ENCODE results near the gene TMED10. TPM values are rescaled to one million over a fixed set of nuclear protein-coding genes. Genes with fewer than 3 reads are reported as not detected.

Gene TMED10
- total RNA-seq, 1 donor from 2014 or later: 237 TPM

DNA sequence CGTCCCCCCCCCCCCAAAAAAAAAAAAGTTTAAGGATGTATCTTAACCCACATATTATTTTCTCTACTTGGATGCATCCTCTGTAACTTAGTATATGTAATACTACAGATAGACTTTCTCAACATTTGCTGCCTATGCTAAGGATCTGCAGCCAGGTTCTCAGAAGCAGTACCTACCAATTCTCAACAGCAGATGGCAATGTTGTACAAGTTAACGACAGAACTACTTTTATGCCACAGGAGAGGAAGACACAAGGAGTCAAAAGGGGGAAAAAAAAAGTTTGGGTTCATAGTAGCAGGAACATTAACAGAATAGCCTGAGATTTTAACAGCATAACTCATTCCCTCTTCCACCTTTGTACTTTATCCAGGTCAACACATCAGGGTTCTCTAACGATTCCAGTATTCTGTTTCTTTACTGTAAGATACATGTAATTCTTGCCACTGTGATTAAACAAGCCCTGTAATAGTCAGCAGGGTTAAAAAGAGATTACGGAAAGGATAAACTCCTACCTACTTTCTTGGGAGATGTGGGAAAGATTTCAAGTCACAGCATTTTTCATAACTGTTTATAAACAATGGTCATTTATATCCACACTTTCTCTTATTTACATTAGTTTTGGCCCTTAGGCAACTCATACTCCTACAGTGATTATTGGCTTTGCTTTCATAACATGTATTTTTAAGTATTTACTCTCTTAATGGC, 43.9 kb downstream of the TMED10 start:
- intact Hi-C loops (cut with micrococcal nuclease): loop anchor here (1.0 to 10.0 kb wide), 3 partner anchors 164 to 362 kb away; no protein-coding TSS in a partner anchor

- intact Hi-C loops (cut with micrococcal nuclease): loop anchor here (5.0 kb wide), 2 partner anchors 439 to 534 kb away; partner anchors contain the start of genes ERG28 and TTLL5
Measured at GRCh38 chr14:75128596-75128990, 47.8 kb downstream of the TMED10 start.

DNA sequence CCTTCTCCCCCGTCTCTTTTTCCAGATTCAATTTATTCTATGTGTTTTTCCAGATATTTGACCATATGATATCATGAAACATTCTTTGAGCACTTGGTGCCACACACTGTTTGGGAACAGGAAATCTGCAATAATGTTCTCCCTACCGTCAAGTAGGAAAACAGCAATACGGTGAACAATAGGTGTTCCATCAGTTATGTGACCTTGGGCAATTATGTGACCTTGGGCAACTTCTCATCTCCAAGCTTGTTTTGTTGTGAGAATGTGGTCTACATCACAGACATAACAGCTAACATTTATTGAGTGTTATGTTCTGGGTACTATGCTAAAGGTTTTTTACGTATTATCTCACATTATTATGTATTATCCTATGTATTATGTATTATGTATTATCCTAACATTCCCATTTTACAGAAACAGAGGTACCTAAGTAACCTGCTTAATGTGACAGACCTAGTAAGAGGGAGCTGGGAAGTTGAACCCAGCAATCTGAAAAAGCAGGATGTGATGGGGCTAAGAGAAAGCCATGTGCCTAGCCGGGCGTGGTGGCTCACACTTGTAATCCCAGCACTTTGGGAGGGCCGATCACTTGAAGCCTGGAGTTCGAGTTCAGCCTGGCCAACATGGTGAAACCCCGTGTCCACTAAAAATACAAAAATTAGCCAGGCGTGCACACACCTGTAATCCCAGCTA, 48.4 kb downstream of the TMED10 start:
- intact Hi-C loops (cut with micrococcal nuclease): loop anchor here (1.0 to 5.0 kb wide), 5 partner anchors 49 to 534 kb away; partner anchors contain the start of genes ERG28, TMED10 and TTLL5

DNA sequence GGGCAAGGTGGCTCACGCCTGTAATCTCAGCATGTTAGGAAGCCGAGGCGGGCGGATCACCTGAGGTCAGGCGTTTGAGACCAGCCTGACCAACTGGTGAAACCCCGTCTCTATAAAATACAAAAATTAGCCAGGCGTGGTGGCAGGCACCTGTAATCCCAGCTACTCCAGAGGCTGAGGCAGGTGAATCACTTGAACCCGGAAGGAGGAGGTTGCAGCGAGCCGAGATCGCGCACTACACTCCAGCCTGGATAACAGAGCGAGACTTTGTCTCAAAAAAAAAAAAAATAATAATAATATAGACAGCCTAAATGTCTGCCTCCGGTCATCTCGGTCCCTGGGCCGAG, 49.0 kb downstream of the TMED10 start:
- intact Hi-C loops (cut with micrococcal nuclease): loop anchor here (1.0 to 5.0 kb wide), 5 partner anchors 49 to 535 kb away; partner anchors contain the start of genes ERG28, TMED10 and TTLL5

DNA sequence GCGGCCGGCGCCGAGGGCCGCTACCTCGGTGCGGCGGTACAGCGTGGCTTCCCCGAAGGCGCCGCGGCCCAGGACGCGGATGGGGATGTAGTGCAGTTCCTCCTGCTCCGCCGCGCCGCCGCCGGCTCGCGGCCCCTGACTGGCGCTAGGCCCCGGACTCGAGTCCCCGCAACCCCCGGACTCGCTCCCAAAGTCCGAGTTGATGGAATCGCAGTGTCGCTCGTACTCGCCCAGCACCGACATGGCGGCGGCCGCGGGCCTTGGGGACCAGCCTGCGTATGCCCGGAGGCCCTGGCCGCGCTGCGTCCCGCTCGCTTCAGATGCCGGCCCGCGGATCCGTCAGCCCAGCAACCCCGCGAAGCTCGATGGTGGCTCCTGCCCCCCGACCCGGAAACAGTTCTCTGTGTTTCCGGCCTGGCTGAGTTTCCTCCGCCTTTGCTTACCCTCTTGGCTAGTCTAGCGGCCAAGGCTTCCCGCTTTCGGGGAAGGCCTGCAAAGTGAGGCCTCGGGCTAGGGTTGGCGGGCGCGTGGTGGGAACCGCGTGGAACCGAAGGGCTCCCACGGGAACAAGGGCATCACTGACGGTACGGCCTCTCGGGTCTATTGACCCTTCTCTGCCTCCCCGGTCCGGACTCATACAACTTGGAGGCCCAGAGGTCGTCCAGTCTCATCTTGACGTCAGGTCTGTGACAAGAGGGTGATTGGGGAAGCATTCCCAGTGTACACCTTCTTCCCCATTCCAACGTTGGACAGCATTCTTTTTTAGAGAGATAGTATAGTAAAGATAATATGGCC, 49.5 kb downstream of the TMED10 start, which contains the start of gene NEK9:
NEK9 (minus strand) TSS at position 370 of the 795 bp plus-strand sequence; CDS start at position 243, 127 bp downstream.
- intact Hi-C loops (cut with micrococcal nuclease): loop anchor here (1.0 to 5.0 kb wide), 5 partner anchors 50 to 535 kb away; partner anchors contain the start of genes ERG28, TMED10 and TTLL5

- intact Hi-C loops (cut with micrococcal nuclease): loop anchor here (2.0 to 5.0 kb wide), 4 partner anchors 51 to 536 kb away; partner anchors contain the start of genes ERG28, TMED10 and TTLL5
Measured at GRCh38 chr14:75126121-75126544, 50.3 kb downstream of the TMED10 start.

GRCh38 chr14:75125617-75126016, 50.8 kb downstream of the TMED10 start:
- intact Hi-C loops (cut with micrococcal nuclease): loop anchor here (2.0 to 5.0 kb wide), 4 partner anchors 51 to 537 kb away; partner anchors contain the start of genes ERG28, TMED10 and TTLL5

GRCh38 chr14:75123991-75124390, 52.4 kb downstream of the TMED10 start:
- intact Hi-C loops (cut with micrococcal nuclease): no loop called here

GRCh38 chr14:75121552-75121951, 54.9 kb downstream of the TMED10 start:
- intact Hi-C loops (cut with micrococcal nuclease): no loop called here

DNA sequence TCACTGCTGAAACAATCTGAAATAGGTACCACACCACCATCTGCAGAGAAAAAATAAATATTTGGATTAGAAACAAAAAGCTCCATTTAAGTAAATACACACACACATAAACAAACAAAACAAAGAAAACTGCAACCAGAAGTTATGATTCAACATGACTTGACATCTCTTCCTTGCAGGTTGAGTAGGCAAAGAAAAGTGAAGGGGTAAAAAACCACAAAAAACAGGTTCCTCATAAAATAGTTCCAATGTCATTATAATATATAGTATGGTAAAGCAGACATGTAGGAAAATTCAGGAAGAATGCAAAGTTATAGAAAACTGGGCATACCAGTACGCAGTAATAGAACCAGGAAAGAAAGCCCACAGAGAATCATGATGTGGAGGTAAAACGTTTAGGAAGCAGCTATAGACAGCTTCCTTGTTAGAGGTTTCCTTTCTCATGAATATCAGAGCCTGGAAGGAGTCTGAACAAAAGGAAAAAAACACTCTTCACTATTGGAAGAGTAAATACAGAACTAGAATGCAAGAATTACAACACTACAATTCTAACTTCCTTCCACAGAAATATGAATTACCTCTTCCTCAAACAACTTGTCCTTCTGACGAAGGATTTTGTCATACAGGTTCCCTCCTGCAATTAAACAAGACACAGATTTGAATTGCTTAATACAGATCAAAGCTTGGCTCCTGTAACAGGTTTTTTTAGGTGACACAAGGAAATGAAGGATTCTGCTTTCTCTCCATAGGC, 55.7 kb downstream of the TMED10 start:
- intact Hi-C loops (cut with micrococcal nuclease): no loop called here

DNA sequence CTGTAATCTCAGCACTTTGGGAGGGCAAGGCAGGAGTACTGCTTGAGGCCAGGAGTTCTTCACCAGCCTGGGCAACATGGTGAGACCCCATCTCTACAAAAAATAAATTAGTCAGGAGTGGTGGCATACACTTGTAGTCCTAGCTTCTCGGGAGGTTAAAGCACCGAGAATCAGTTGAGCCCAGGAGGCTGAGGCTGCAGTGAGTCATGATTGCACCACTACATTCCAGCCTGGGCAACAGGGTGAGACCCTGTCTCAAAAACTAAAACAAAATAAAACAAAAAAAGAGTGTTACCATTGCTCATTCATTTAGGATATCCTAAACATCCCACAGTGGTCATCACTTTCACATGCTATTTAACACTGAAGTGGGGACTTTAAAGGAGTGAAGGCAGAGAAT, 57.4 kb downstream of the TMED10 start:
- intact Hi-C loops (cut with micrococcal nuclease): no loop called here

GRCh38 chr14:75113932-75114539, 62.4 kb downstream of the TMED10 start:
- intact Hi-C loops (cut with micrococcal nuclease): no loop called here

GRCh38 chr14:75109877-75110276, 66.5 kb downstream of the TMED10 start:
- intact Hi-C loops (cut with micrococcal nuclease): no loop called here

DNA sequence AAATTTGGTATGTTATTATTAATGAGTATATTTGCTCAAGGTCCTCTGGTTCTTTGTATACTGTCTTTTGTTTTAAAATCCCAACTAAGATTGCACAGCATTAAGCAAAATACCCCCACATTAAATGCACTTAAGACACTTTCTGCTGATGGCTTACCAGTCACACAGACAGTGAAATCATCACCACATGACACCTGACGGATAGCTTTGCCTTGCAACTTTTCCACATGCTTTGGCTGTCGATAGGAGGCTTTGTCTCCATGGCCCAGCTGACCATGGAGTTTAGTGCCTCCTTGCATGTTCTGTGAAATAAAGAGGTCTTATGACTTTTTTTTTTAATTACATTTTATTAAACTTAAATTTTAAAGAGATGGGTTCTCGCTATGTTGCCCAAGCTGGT, 69.2 kb downstream of the TMED10 start:
- intact Hi-C loops (cut with micrococcal nuclease): no loop called here

GRCh38 chr14:75101491-75101890, 74.9 kb downstream of the TMED10 start:
- intact Hi-C loops (cut with micrococcal nuclease): no loop called here

DNA sequence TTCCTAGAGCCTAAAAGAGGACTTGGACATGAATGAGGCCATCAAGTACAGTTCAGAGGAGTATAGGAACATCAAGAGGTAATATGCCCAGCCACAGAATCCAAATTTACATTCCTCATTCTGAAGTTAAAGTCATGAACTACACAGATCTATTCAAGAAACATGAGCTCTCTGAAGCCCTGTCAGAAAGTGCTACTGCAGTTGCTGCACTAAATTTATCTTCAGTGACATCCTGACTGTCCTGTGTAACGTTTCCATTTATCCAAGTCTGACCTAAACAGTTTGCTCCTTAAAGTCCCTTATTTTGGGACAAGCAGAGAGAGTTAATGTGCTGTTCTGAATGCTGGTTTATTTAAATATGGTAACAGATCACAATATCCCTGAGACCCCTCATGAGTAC, 77.7 kb downstream of the TMED10 start:
- intact Hi-C loops (cut with micrococcal nuclease): no loop called here

DNA sequence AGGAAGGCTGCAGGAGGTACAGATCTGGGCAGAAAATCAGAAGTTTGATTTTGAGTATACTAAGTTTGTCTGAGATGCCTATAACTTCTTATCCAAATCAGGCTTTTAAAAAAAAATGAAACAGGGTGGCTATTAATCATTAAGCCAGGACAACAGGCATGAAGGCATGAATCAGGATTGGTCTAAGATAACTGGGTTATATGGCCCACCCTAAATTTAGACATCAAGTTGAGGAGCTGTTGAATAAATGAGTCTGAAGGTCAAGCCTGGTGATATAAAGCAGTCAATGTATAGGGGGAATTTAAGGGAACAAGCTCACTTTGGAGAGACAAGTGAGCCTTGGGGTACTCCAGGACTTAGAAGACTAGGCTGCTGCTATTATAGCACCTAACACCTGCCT, 78.2 kb downstream of the TMED10 start:
- intact Hi-C loops (cut with micrococcal nuclease): no loop called here

DNA sequence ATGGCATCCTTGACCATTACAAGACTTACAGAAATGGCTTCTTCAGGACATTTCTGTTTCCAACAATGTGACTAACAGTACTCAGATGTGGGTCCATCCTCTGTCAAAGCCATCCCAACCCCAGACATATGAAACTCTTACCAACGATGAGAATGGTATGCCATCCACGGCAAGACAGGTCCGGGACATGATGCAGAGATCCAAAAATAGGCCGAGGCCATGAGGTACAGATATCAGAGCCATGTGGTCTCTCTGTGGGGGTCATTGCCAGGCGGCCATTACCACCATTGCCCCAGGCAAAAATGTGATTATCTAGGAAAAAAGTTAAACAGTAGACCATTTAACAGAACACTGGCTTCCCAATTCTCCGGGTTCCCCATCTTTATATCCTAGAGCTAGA, 79.5 kb downstream of the TMED10 start:
- intact Hi-C loops (cut with micrococcal nuclease): no loop called here

GRCh38 chr14:75095690-75096089, 80.7 kb downstream of the TMED10 start:
- intact Hi-C loops (cut with micrococcal nuclease): no loop called here

DNA sequence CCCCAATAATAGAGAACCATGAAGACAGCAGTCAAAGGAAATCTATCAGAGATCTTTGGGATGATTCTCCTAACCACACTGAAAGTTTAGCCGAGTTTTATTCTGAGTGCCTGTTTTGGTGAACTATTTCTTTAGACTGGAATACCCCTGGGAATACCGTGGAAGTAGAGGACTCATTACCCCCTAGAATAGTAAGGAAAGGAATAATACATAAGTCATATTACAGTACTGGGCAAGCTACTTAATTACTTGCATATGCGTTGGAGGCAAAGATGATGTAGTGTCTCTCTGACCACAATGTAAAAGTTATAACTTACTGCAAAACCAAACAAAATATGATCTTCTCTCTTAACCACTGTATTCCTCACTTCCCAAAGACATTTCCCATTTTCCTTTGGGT, 81.5 kb downstream of the TMED10 start:
- intact Hi-C loops (cut with micrococcal nuclease): no loop called here
